ENCODE data around the gene ANKRD18B.
"Not testable (repeated sequence)": the region's sequence is repeated elsewhere in the genome, so short reads cannot be mapped to it uniquely, and the experiment has no call there.

ANKRD18B gene

DNA sequence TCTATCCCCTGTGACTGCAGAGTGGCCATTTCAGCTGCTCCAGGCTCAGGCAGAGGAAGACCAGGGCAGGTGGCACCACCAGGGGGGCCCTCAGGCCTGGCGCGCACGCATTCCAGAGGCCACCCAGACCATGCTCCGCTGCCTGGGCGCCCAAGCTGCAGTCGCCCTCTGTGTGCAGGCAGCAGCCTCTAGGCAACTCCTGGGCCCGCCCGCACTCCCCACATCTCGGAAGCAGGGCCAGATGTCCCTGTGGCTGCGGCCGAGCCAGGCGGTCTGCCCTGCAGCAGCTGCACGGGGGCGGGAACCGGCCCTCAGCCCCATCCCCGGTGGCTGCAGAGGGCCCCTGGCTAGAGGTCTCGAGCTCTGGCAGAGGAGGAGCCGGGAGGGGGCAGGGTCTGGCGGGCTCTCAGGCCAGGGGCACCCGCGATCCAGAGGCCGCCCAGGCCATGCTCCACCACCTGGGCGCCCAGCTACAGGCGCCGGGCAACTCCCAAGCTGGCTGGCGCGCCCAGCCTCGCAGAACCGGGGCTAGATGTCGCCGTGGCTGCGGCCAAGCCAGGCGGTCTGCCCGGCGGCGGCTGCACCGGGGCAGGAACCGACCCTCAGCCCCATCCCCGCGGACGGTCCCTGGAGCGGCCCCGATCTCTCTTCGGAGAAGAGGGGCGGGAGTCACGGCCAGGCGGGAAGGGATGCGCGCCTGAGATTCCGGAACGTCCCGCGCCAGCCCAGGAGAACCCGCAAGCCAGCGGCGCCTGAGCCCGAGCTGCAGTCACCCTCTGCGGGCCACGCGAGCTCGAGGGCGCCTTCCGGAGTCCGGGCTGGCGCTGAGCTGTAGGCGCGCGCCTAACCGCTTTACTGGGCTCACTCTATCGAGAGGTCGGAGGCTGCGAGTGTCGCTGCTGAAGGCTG is at the start of gene ANKRD18B:
Gene ANKRD18B (plus strand): TSS at position 855 of the 909 bp plus-strand sequence. CDS start 239 bp downstream, outside the sequence.
- peak; percentile 83 for DNase-seq (ENCODE audit: low read depth)

DNA sequence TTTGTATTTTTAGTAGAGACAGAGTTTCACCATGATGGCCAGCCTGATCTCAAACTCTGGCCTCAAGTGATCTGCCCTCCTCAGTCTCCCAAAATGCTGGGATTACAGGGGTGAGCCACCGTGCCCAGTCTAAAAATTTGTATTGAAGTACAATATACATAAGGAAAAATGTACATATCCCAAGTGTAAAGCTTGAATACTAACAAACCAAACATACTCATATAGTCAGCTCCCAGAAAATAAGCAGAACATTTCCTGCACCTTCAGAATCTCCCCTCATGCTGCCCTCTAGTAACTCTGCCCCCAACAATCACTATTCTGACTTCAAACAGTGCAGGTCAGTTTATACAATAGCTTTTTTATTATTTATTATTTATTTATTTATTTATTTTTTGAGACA is 48.7 kb upstream of the ANKRD18B start:
- DNase-seq (ENCODE audit: low read depth) = no peak

DNA sequence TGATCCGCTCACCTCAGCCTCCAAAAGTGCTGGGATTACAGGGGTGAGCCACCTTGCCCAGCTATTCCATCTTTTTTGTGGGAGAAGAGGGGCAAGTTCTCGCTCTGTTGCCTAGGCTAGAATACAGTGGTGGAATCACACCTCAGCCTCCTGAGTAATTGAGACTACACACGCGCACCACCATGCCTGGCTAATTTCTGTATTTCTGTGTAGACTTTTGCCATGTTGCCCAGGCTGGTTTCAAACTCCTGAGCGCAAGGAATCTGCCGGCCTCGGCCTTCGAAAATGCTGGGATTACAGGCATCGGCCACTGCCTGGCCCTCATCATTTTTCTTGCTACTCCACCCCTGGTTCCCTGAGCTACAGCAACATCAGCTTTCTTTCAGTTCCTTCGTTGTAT is 47.5 kb upstream of the ANKRD18B start:
- no peak for DNase-seq (ENCODE audit: low read depth)

DNA sequence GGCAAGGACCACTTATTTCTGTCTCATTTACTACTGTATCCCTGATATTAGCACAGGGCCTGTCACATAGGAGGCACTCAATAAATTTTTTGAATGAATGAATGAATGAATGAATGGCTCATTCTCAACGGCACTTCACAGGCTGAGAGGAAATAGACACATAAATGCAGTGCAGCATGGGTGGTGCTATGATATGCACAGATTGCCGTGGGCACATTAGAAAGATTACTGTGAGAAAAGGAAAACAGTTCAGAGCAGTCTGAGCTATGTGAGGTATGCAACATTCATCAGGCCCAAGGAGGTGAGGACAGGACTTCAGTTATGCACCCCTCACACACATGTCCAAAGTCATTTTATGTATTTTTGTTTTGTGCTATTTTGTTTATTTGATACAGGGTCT is 43.9 kb upstream of the ANKRD18B start:
- no peak for DNase-seq (ENCODE audit: low read depth)

DNA sequence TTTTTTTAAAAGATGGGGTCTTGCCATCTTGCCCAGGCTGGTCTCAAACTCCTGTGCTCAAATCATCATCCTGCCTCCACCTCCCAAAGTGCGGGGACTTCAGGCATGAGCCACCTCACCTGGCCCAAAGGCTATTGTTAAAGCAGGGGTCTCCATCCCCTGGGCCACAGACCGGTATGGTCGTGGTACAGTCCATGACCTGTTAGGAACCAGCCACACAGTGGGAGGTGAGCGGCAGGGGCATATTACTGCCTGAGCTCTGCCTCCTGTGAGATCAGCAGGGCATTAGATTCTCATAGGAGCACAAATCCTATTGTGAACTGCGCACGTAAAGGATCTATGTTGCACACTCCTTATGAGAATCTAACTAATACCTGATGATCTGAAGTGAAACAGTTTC is 43.1 kb upstream of the ANKRD18B start:
- no peak for DNase-seq (ENCODE audit: low read depth)

DNA sequence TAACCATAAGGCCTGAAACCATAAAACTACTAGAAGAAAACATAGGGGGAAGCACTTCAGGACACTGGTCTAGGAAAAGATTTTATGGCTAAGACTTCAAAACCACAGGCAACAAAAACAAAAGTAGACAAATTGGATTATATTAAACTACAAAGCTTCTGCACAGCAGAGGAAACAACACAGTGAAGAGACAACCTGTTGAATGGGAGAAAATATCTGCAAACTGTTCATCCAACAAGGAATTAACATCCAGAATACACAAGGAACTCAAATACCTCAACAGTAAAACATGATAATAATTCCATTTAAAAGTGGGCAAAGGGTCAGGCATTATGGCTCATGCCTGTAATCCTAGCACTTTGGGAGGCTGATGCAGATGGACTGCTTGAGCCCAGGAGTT is 38.7 kb upstream of the ANKRD18B start:
- DNase-seq (ENCODE audit: low read depth) = not testable (repeated sequence)

DNA sequence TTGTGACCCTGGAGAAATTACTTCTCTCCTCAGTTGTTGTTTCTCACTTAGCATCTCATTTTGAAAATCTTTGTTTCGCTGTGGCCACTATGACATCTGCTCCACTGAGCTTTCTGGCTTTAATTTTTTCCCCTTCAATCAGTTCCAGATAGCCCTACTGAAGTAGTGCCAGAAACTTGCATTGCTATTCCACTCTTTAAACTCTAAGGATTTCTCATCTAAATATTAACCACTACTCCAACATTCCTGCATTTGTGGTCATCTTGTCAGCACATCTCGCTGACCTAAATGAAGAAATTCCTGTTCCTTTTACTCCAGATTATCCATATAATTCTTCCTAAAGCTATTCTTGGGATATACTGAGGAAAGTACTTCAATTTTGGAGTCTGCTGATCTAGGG is 35.0 kb upstream of the ANKRD18B start:
- DNase-seq (ENCODE audit: low read depth) = peak; percentile 46

DNA sequence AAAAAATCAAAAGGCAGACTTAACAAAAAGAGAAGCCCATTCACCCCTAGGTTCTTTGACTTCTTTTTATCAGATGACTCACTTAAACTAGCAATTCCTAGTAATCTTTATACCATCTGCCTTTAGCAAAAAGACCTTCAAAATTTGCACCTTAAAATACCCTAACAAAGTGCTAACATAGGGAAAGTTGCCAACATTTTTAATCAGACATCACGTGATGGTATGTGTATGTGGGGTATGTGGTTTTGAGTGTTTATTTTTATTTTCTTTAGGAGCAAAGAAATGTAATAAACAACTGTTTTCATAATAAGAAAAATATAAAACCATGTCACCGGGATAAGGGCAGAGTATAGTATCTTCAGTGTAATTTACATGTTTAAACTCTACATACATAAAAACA is 30.2 kb upstream of the ANKRD18B start:
- DNase-seq (ENCODE audit: low read depth) = not testable (repeated sequence)

DNA sequence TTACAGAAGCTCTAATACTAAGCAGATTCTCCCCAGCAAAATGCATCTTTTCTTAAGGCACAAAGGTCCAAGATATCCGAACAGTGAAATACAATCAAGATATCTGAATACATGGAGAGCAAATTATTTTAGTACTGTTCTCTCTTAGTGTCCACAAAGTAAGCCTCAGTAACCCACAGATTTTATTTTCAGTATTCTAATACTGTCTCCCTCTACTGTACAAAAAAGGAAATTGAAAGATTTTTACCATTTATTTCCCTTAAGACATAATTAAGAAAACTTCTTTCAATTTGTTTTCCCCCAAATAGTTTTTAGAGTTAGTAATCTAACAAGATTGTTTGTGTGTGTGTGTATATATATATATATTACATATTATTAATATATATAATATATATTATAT is 25.7 kb upstream of the ANKRD18B start:
- DNase-seq (ENCODE audit: low read depth) = peak; percentile 61

DNA sequence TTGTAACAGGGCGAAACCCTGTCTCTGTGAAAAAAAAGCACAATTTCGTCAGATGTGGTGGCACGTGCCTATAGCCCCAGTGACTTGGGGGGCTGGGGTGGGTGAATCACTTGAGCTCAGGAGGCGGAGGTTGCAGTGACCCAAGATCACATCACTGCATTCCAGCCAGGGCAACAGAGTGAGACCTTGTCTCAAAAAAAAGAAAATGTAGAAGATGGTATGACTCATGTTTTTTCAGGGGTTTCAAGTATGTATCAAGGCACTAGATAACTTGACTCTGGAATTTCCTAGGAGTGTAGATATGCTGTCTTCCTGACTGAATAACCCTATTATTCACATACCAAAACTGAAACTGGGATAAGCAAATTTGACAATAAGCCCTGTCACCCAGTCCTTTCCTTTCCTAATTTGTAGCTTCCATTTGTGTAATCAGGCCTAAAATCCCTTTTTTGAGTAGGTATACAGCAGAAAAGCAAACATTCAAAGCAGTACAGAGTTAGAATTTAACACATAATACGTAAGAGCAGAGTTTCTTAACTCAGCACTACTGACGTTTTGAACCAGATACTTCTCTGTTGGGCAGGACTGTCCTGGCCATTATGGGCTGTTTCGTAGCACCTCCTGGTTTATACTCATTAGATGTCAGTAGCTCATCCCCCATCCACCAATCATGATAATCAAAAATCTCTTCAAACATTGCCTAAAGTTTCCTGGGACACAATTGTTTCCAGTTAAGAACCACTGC is 17.3 kb upstream of the ANKRD18B start:
- DNase-seq (ENCODE audit: low read depth) = peak; percentile 100

DNA sequence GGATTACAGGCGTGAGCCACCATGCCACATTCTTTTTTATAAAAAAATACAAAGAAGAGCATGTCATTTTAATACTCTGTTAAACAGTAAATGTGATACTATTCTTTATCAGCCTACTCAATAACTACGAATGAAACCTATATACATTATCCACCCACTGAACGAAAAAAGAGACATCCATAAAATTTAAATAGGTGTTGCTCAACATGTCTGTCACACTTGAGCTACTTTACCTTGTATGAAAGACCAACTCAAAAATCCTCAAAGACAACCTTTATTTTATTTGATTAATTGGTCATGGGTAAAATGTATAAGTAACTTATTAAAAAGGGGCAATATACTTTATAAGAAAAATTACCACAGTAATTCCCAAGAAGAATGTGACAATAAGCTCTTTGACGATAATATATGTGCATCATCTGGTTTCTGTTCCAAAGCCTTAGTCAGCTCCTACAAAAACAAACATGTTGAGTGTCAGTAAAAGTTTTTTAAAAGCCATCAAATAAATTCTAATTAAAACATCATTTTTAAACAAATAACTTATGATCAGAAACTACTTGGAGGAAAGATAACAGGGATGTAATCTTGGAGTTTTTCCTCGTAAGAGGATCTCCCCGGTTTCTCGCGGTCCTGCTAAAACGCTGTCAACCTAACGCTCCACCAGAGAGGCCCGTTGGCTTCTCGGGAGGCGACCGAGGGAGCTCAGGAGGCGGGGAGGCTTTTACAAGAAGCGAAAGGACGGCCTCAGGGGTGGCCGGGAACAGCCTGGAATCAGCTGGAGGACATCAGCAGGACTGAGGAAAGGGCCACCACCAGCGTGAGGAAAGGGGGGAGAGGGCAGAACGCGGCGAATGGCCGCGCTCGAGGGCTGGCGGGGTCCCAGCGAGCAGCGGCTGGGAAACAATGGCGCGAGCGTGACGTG is 13.5 kb upstream of the ANKRD18B start:
- DNase-seq (ENCODE audit: low read depth) = peak; percentile 79

DNA sequence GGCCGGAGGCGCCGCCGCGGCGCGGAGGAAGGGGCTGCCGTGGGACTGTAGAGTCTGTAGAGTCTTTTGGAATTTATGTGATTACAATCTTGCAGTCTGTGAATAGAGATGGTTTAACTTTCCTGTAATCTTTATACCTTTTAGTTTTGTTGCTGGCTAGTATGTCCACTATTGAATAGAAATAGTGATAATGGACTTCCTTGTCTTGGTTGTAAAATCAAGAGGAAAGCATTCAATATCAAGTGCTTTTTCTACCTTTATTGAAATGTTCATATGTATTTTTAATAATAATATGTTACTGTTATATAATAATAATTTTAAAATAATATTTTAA is 12.9 kb upstream of the ANKRD18B start:
- DNase-seq (ENCODE audit: low read depth) = not testable (repeated sequence)

DNA sequence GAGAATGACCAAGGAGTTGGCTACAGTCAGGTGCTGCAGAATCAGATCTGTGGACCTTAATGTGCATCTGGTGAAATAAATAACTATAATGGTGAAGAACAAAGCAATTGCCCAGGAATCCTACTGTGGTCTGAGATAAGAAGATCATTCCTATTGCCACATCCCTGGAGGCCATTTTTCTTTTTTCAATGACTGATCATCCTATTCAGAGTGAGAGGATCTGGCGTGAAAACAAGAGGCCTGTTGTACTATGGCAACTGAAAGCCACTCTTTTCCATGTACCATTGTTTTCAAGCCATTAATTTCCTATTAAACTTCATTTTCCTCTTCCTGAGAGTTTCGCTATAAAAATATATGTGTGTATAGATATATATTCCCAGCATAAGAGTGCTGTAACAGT is 11.5 kb upstream of the ANKRD18B start:
- DNase-seq (ENCODE audit: low read depth) = peak; percentile 35

DNA sequence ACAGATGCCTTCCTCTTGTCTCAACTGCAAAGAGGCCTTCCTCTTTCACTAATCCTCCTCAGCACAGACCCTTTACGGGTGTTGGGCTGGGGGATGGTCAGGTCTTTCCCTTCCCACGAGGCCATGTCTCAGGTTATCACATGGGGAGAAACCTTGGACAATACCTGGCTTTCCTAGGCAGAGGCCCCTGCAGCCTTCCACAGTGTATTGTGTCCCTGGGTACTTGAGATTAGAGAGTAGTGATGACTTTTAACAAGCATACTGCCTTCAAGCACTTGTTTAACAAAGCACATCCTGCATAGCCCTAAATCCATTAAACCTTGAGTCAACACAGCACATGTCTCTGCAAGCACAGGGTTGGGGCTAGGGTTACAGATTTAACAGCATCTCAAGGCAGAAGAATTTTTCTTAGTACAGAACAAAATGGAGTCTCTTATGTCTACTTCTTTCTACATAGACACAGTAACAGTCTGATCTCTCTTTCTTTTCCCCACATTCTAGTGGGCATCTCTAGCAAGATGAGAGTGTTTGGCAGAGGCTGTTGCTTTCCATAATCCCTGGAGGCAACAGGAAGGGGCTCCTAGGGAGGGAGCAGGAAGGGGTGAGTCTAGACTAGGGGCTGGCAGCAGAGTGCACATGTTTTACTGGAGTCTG is 8.6 kb upstream of the ANKRD18B start:
- not testable (repeated sequence) for DNase-seq (ENCODE audit: low read depth)

DNA sequence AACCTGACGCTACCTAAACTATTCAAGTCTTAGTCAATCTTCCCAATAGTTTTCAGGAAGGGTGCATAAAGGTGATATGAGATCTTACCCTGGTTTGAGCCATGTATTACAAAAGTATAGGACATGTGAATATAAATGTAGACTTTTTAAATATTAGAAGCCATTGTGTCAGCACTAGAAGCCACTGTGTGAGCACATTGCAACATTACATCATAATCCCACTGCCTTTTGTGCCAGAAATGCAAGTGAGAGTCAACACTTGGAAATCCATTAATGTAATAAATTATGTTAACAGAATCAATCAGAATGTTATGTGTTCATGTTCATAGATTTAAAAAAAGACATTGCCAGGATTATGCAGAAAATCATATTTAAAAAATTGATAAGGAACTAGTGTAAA is 7.7 kb upstream of the ANKRD18B start:
- DNase-seq (ENCODE audit: low read depth) = not testable (repeated sequence)

DNA sequence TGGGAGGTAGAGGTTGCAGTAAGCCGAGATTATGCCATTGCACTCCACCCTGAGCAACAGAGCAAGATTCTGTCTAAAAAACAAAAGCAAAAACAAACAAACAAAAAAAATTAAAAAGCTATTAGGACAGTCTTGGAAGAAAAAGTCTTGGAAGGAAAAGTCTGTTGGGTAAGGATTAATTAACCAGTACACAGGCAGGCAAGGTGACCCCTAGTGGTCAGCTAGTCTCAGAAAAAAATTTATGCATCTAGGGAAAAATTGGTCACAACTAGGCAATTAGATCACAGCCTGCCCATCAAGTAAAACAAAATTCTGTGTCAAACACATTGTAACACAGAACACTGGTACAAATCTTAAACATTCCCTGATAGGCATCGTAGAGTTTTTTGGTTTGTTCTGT is 6.7 kb upstream of the ANKRD18B start:
- DNase-seq (ENCODE audit: low read depth) = peak; percentile 77

DNA sequence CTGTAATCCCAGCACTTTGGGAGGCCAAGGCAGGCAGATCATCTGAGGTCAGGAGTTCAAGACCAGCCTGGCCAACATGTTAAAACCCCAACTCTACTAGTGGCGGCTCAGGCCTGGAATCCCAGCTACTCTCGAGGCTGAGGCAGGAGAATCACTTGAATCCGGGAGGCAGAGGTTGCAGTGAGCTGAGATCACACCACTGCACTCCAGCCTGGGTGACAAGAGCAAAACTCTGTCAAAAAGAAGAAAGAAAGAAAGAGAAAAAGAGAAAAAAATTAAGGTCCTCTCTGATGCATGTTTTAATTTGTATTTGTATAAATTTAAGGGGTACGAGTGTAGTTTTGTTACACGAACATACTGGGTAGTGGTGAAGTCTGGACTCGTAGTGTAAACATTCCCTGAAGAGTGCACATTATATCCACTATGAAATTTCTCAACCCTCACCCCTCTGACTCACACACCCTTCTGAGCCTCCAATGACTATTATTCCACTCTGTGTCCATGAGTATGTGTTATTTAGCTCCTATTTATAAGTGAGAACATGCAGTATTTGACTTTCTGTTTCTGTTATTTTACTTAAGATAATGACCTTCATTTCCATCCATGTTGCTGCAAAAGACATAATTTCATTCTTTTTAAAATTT is 6.0 kb upstream of the ANKRD18B start:
- DNase-seq (ENCODE audit: low read depth) = peak; percentile 87

DNA sequence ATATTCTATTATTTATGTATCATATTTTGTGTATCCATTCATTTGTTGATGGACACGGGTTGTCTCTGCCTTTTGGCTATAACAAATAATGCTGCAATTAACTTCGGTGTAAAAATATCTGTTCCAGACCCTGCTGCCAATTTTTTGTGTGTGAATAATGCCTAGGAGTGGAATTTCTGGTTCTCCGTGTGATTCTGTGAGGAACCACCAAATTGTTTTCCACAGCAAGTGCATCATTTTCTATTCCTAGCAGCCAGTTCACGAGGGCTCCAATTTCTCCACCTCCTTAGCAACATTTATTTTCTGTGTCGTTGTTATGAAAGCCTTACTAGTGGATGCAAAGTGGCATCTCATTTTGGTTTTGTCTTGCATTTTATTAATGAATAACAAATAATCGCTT is 2.2 kb upstream of the ANKRD18B start:
- not testable (repeated sequence) for DNase-seq (ENCODE audit: low read depth)

DNA sequence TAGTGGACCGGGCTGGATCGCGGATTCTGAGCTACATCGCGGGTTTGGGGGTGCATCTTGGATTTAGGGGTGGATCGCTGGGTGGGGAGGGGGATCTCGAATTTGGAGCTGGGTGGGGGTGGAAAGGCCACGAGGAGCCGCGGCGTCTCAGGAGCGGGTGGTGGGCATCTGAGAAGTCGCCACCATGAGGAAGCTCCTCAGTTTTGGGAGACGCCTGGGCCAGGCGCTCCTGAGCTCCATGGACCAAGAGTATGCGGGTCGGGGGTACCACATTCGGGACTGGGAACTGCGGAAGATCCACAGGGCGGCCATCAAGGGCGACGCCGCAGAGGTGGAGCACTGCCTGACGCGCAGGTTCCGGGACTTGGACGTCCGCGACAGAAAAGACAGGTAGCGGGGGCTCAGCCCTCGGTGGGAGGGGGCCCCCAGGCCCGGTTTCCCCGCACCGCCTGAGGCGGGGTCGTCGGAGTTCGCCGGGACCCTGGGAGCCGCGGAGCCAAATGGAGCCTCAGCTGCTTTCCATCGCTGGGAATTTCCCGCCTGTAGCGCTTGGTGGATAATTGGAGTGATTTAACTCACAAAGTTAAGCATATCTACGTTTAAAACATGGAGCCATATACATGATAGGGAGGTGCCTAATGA is 376 bp downstream of the ANKRD18B start:
- DNase-seq (ENCODE audit: low read depth) = peak; percentile 45

DNA sequence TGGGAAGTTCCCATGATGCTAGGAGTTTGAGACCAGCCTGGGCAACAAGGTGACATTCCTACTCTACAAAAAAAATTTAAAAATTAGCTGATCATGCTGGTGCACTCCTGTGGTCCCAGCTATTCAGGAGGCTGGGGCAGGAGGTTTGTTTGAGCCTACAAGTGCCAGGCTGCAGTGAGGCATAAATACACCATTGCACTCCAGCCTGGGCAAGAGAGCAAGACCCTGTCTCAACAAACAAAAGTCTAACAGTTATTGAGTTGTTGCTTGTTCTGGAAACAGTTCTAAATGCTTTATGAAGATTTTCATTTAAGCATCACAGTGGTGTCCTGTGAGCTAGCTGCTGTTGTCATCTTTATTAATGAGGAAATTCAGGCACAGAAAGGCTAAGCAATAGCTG is 4.0 kb downstream of the ANKRD18B start:
- DNase-seq (ENCODE audit: low read depth) = not testable (repeated sequence)

DNA sequence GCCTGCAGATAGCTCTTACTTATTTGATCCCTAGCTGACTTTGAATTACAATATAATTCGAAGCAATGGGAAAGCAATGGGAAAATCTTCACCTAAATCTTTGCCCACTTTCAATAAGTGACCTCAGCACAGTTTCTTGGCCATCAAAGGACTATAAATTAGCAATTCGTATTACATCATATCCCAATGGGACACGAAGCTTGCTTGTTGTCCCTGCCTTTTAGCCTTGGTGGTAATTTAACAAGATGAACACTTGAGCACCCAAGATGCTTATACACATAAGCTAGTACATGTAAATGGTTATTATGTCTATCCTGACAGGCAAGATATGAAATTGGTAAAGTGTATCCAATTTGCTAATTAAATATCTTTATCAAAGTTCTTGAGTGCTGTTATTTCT is 9.9 kb downstream of the ANKRD18B start:
- not testable (repeated sequence) for DNase-seq (ENCODE audit: low read depth)

Data from ELR (cell line).